Hindlimb muscle (tissue), 1 donor: Measurements from ENCODE around the gene TTYH3. TPM values are rescaled to one million over a fixed set of nuclear protein-coding genes. Genes with fewer than 3 reads are reported as not detected.

ENCODE experiments used
- DNase-seq: peaks from one replicate; pipeline ENCODE4 v3.0.0-alpha.2; 2013
- polyA plus RNA-seq: library from polyadenylated mRNA; unstranded; fragments of 120-200 nt; gene quantifications from one replicate; pipeline ENCODE4 v1.2.1, GENCODE V29; 2013; ENCODE audit not compliant: insufficient read length

The TTYH3 gene
- polyA plus RNA-seq, 1 donor: 83.4 TPM

GRCh38 chr7:2710286-2710655, 78.5 kb downstream of the TTYH3 start:
- no peak for DNase-seq

- DNase-seq: no peak
These were observed 79.2 kb downstream of the TTYH3 start for GRCh38 chr7:2710901-2711551.

- DNase-seq: no peak
These were observed 80.3 kb downstream of the TTYH3 start for GRCh38 chr7:2711895-2712675.

- no peak for DNase-seq
These were observed 81.6 kb downstream of the TTYH3 start for GRCh38 chr7:2713370-2713769.

DNA sequence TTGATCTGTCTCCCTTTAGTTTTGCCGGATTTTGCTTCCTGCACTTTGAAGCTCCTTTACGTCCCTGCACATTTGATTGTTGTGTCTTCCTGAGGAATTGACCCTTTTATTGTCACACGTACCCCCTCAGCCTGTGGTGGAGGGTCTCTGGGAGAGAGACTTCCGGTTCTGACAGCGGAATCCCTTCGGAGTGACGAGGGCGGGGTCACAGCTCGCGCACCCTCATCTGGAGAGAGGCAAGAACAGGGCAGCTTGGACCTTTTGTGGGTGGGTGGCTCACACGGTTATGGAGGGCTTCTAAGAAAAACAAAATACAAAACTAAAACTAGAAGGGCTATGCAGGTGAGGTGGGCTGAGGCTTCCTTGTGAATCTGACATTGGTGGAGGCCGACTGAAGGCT, 82.2 kb downstream of the TTYH3 start:
- no peak for DNase-seq

Other genes with a start within 250 kb of the TTYH3 start
- 10.9 TPM for gene CHST12, start 228.4 kb upstream of the TTYH3 start, polyA plus RNA-seq
- gene GRIFIN, start 155.6 kb upstream of the TTYH3 start, polyA plus RNA-seq: not detected
- gene LFNG, start 112.2 kb upstream of the TTYH3 start, polyA plus RNA-seq: 21.3 TPM
- 25.9 TPM for gene BRAT1, start 76.5 kb upstream of the TTYH3 start, polyA plus RNA-seq
- 5.9 TPM for gene IQCE, start 73.0 kb upstream of the TTYH3 start, polyA plus RNA-seq
- gene AMZ1, start 56.2 kb downstream of the TTYH3 start, polyA plus RNA-seq: 0.67 TPM
- 27.1 TPM for gene GNA12, start 212.3 kb downstream of the TTYH3 start, polyA plus RNA-seq